HG03565 (cell line): ENCODE results near the gene DYNLRB1.

ENCODE experiments used
- ATAC-seq: cut with Tn5 transposase; IDR thresholded peaks from one replicate; pipeline ENCODE4 v1.9.1; 2021; ENCODE audit warnings: mild to moderate bottlenecking, moderate library complexity; ENCODE audit not compliant: unreplicated experiment

DYNLRB1 gene

GRCh38 chr20:34577061-34577460 lies 60.8 kb downstream of the DYNLRB1 start:
- no peak for ATAC-seq

- no peak for ATAC-seq
Observed at GRCh38 chr20:34578025-34578424, 61.8 kb downstream of the DYNLRB1 start.

GRCh38 chr20:34578521-34578920 lies 62.3 kb downstream of the DYNLRB1 start:
- no peak for ATAC-seq

GRCh38 chr20:34579191-34579978 lies 63.2 kb downstream of the DYNLRB1 start:
- no peak for ATAC-seq

GRCh38 chr20:34579979-34580940 lies 64.0 kb downstream of the DYNLRB1 start:
- ATAC-seq: peak; percentile 60

GRCh38 chr20:34581341-34582184 lies 65.3 kb downstream of the DYNLRB1 start:
- no peak for ATAC-seq

GRCh38 chr20:34582221-34582620 lies 66.0 kb downstream of the DYNLRB1 start:
- no peak for ATAC-seq

- ATAC-seq: no peak
Observed at GRCh38 chr20:34582911-34583310, 66.7 kb downstream of the DYNLRB1 start.

GRCh38 chr20:34583544-34583943 lies 67.3 kb downstream of the DYNLRB1 start:
- ATAC-seq: no peak

GRCh38 chr20:34585019-34585418 lies 68.8 kb downstream of the DYNLRB1 start:
- no peak for ATAC-seq

GRCh38 chr20:34586488-34587163 lies 70.4 kb downstream of the DYNLRB1 start:
- ATAC-seq: no peak
